ENCODE results near the gene SLC46A2. TPM values are rescaled to one million over a fixed set of nuclear protein-coding genes. Genes with fewer than 3 reads are reported as not detected.

SLC46A2 gene
- total RNA-seq, 1 donor from 2014 or later = not detected

DNA sequence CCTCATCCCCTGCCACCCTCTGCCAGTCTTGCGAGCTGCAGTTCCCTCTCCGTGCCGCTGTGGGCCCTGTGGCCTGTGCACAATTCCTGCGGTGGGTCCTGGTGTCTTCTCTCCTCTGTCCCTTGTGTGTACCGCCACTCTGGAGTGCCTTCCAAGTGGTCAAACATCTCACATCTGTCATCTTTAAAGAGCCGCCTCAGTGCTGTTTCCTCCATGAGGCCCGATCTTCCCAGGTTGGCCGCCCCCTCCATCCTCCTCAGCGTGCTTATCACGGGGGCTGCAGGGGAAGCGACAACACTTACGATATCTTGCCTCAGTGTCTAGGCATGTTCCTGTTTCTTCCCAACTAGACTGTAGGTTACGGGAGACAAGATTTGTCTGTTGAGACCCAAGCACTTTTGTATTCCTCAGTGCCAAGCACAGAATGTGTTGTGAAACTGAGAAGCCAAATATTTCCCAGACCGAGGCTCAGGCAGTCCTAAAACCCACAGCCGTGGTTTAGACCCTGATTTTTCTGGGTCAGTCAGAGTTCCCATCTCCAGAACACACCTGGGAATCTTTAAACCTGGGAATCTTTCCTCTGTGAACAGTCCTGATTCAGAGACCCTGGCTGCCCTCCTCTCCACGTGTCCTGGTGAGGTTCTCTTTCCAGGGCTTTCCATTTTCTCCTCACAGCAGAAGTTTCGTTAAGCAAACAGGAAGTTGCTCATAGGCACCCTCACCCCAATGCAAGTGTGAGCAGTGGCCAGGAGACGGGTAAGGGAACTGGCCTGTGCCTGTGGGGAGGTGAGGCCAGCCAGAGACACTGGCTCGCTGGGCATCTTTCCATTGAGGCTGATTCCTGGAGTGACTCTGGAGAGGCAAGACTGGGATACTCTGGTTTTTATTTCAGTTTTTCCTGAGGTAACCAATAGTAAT lies 28.8 kb downstream of the SLC46A2 start:
- H3K9me3 Mint-ChIP-seq (ENCODE audit: unreplicated experiment) = no peaks in the 10 kb centered on the region
- Histone ChIP-seq H3K4me2 (ENCODE audit: low read length) (no peak overlapping the region), H3K4me1 (ENCODE audit: insufficient read depth, low read length) (no peaks in the 10 kb centered on the region), H3K27ac (ENCODE audit: low read depth, low read length) (no peak overlapping the region), H3K4me3 (ENCODE audit: insufficient read depth, low read depth, low read length) (no peak overlapping the region), H3K9me3 (ENCODE audit: insufficient read depth, low read depth, low read length) (no peaks in the 10 kb centered on the region), H2AFZ (ENCODE audit: low read depth, low read length) (no peak overlapping the region), H3K36me3 (ENCODE audit: insufficient read depth, low read length) (no peaks in the 10 kb centered on the region), H4K20me1 (ENCODE audit: insufficient read depth, low read length) (peaks cover 2% of the 10 kb centered on the region), H3K27me3 (ENCODE audit: insufficient read depth, low read length) (no peaks in the 10 kb centered on the region), H3K79me2 (ENCODE audit: insufficient read depth, low read length) (no peaks in the 10 kb centered on the region), H3K9ac (ENCODE audit: low read length) (no peak overlapping the region)
- FAIRE-seq (no peak), DNase-seq (ENCODE audit: low read depth) (peak; percentile 16)
- peaks cover 15% of the 10 kb centered on the region for H3K36me3 Mint-ChIP-seq (ENCODE audit: low read depth, unreplicated experiment)
- H3K27ac Mint-ChIP-seq (ENCODE audit: unreplicated experiment) = no peak overlapping the region
- H3K4me1 Mint-ChIP-seq (ENCODE audit: low read depth, unreplicated experiment) = peaks cover 6% of the 10 kb centered on the region
- no peak overlapping the region for H3K4me3 Mint-ChIP-seq (ENCODE audit: unreplicated experiment)
- TF ChIP-seq, protein P1, sequence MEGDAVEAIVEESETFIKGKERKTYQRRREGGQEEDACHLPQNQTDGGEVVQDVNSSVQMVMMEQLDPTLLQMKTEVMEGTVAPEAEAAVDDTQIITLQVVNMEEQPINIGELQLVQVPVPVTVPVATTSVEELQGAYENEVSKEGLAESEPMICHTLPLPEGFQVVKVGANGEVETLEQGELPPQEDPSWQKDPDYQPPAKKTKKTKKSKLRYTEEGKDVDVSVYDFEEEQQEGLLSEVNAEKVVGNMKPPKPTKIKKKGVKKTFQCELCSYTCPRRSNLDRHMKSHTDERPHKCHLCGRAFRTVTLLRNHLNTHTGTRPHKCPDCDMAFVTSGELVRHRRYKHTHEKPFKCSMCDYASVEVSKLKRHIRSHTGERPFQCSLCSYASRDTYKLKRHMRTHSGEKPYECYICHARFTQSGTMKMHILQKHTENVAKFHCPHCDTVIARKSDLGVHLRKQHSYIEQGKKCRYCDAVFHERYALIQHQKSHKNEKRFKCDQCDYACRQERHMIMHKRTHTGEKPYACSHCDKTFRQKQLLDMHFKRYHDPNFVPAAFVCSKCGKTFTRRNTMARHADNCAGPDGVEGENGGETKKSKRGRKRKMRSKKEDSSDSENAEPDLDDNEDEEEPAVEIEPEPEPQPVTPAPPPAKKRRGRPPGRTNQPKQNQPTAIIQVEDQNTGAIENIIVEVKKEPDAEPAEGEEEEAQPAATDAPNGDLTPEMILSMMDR (IDR thresholded peaks at IDR 0.05; ENCODE audit: insufficient read depth, low read depth, low read length) = no peak
- no peak for TF ChIP-seq EZH2 (IDR thresholded peaks at IDR 0.05; ENCODE audit: insufficient read depth, low read length)
- no peaks in the 10 kb centered on the region for H3K27me3 Mint-ChIP-seq (ENCODE audit: low read depth, unreplicated experiment)

DNA sequence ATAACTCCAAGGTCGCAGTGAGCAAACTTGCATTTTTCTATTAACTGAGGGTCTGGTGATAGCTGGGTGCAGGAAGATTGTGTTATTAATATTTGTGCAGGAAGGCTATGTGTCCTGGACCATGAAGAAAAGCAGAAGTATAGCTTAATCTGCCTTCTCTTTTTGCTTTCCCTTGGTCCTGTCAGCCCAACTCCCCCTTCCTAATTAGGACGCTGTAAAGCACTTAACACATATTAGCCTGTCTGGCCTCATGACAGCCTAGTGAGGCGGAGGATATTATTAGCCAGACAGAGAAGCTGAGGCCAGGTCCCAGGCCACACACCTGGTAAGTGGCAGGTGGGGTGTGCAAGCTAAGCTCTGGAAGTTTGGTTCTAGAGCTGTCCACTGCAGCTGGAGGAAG lies 29.5 kb downstream of the SLC46A2 start:
- no peaks in the 10 kb centered on the region for H3K27me3 ChIP-seq (ENCODE audit: insufficient read depth, low read length)
- H3K9ac ChIP-seq (ENCODE audit: low read length) = no peak overlapping the region
- DNase-seq (ENCODE audit: low read depth) (no peak), FAIRE-seq (no peak)
- no peaks in the 10 kb centered on the region for H3K27me3 Mint-ChIP-seq (ENCODE audit: low read depth, unreplicated experiment)
- H3K4me3 ChIP-seq (ENCODE audit: insufficient read depth, low read depth, low read length) = no peak overlapping the region
- peaks cover 6% of the 10 kb centered on the region for H3K4me1 Mint-ChIP-seq (ENCODE audit: low read depth, unreplicated experiment)
- H3K4me1 ChIP-seq (ENCODE audit: insufficient read depth, low read length) = no peaks in the 10 kb centered on the region
- no peak overlapping the region for H3K27ac ChIP-seq (ENCODE audit: low read depth, low read length)
- no peak for TF ChIP-seq EZH2 (IDR thresholded peaks at IDR 0.05; ENCODE audit: insufficient read depth, low read length)
- TF ChIP-seq, protein P1 (IDR thresholded peaks at IDR 0.05; ENCODE audit: insufficient read depth, low read depth, low read length) = no peak
- no peak overlapping the region for H2AFZ ChIP-seq (ENCODE audit: low read depth, low read length)
- H4K20me1 ChIP-seq (ENCODE audit: insufficient read depth, low read length) = peaks cover 6% of the 10 kb centered on the region
- H3K36me3 ChIP-seq (ENCODE audit: insufficient read depth, low read length) = no peaks in the 10 kb centered on the region
- H3K9me3 ChIP-seq (ENCODE audit: insufficient read depth, low read depth, low read length) = no peaks in the 10 kb centered on the region
- no peaks in the 10 kb centered on the region for H3K9me3 Mint-ChIP-seq (ENCODE audit: unreplicated experiment)
- peaks cover 15% of the 10 kb centered on the region for H3K36me3 Mint-ChIP-seq (ENCODE audit: low read depth, unreplicated experiment)
- no peak overlapping the region for H3K4me2 ChIP-seq (ENCODE audit: low read length)
- no peak overlapping the region for H3K4me3 Mint-ChIP-seq (ENCODE audit: unreplicated experiment)
- no peaks in the 10 kb centered on the region for H3K79me2 ChIP-seq (ENCODE audit: insufficient read depth, low read length)
- H3K27ac Mint-ChIP-seq (ENCODE audit: unreplicated experiment) = no peak overlapping the region

DNA sequence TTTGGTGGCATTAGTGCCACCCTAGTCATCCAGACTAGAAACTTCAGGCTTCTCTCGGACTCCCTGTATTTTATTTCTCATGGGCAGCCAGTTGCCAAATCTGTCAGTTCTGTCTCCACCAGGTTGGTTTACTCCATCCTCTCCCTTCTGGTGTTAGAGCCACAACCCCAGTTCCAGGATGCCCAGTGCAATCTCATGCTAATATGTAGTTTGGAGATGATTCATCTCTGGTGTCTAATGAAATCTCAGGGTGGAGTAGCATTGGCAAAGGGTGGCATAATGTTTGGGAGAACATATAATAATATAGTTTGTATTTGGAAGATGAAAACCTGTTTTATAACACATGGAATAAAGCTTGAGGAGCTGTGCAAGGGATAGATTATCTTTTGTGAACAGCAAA lies 30.2 kb downstream of the SLC46A2 start:
- no peak overlapping the region for H3K4me3 Mint-ChIP-seq (ENCODE audit: unreplicated experiment)

More for the DNA sequence above, 30.2 kb downstream of the SLC46A2 start:
- Mint-ChIP-seq H3K9me3 (ENCODE audit: unreplicated experiment) (no peaks in the 10 kb centered on the region), H3K4me1 (ENCODE audit: low read depth, unreplicated experiment) (peaks cover 6% of the 10 kb centered on the region), H3K27me3 (ENCODE audit: low read depth, unreplicated experiment) (no peaks in the 10 kb centered on the region), H3K36me3 (ENCODE audit: low read depth, unreplicated experiment) (peaks cover 17% of the 10 kb centered on the region), H3K27ac (ENCODE audit: unreplicated experiment) (peak overlapping the region; percentile 47)
- no peak for DNase-seq (ENCODE audit: low read depth)
- Histone ChIP-seq H3K9me3 (ENCODE audit: insufficient read depth, low read depth, low read length) (no peaks in the 10 kb centered on the region), H4K20me1 (ENCODE audit: insufficient read depth, low read length) (peaks cover 6% of the 10 kb centered on the region), H2AFZ (ENCODE audit: low read depth, low read length) (no peak overlapping the region), H3K27me3 (ENCODE audit: insufficient read depth, low read length) (no peaks in the 10 kb centered on the region), H3K4me3 (ENCODE audit: insufficient read depth, low read depth, low read length) (no peak overlapping the region), H3K9ac (ENCODE audit: low read length) (no peak overlapping the region), H3K27ac (ENCODE audit: low read depth, low read length) (no peak overlapping the region), H3K4me1 (ENCODE audit: insufficient read depth, low read length) (no peaks in the 10 kb centered on the region), H3K79me2 (ENCODE audit: insufficient read depth, low read length) (no peaks in the 10 kb centered on the region), H3K36me3 (ENCODE audit: insufficient read depth, low read length) (no peaks in the 10 kb centered on the region), H3K4me2 (ENCODE audit: low read length) (no peak overlapping the region)
- no peak for FAIRE-seq
- no peak for TF ChIP-seq EZH2 (IDR thresholded peaks at IDR 0.05; ENCODE audit: insufficient read depth, low read length)
- TF ChIP-seq, protein P1 (IDR thresholded peaks at IDR 0.05; ENCODE audit: insufficient read depth, low read depth, low read length) = no peak
